HCT116 (cell line): ENCODE measurements around the gene VRTN. TPM values are rescaled to one million over a fixed set of nuclear protein-coding genes. Genes with fewer than 3 reads are reported as not detected.

Experiments
- ATAC-seq: fragments of 200-7000 bp; cut with Tn5 transposase; 2 replicates; pipeline ENCODE4 v1.9.1; 2020; ENCODE audit warnings: mild to moderate bottlenecking, moderate library complexity
- BruUV-seq: library from RNA; stranded (reverse); fragments of 400-500 nt; replicated peaks from 2 replicates; lab custom pipeline; 2021; lab: Mats Ljungman, UMichigan
- CTCF ChIA-PET: fragments of 300-600 bp; sonication (Branson Sonifier 250); formaldehyde crosslinking; loops from one replicate; lab custom pipeline; 2021; ENCODE audit warnings: antibody characterized with exemption; lab: Charles Lee
- POLR2A ChIA-PET: fragments of 300-600, 350-600 bp; sonication (Branson Sonifier 250); formaldehyde crosslinking; loops from one replicate; lab custom pipeline; 2021; ENCODE audit warnings: antibody characterized with exemption; lab: Charles Lee
- RAD21 ChIA-PET, 2 experiments: fragments of 300-600 bp; sonication (Branson Sonifier 250); formaldehyde crosslinking; loops; one replicate each; lab custom pipeline; 2023; ENCODE audit warnings: low total read pairs in 2 of 2; ENCODE audit not compliant: uncharacterized antibody in 2 of 2, unreplicated experiment in 2 of 2, low non-redundant PET in 1 of 2; lab: Charles Lee
- DNase-seq: peaks from one replicate; pipeline ENCODE4 v3.0.0-alpha.2; 2010; ENCODE audit warnings: low read depth, low spot score
- H2AFZ ChIP-seq: fragments of 200-600 bp; shearing (Covaris generic), sonication (generic); 2 replicates; pipeline ENCODE4 v1.6.1; 2017; ENCODE audit warnings: low read depth, mixed run types, mixed read lengths, antibody characterized with exemption, low read length; ENCODE audit not compliant: poor library complexity, severe bottlenecking
- H3K27ac ChIP-seq: 2 replicates; pipeline ENCODE4 v1.5.1; 2012; ENCODE audit warnings: low read depth, low read length
- H3K27me3 ChIP-seq: fragments of 200-600 bp; sonication (generic); 2 replicates; pipeline ENCODE4 v1.6.1; 2016; ENCODE audit warnings: mixed run types, low read length, mixed read lengths; ENCODE audit not compliant: insufficient read depth
- H3K36me3 ChIP-seq, 2 experiments: fragments of 200-500 bp in 1 of 2; fragments of 200-600 bp in 1 of 2; sonication (Bioruptor generic) in 1 of 2; sonication (generic) in 1 of 2; 2 replicates each; pipeline versions ENCODE4 v1.5.1 to v1.6.1; 2014 to 2016; ENCODE audit warnings: low read length in 2 of 2, inconsistent platforms in 1 of 2, mixed read lengths in 1 of 2, mixed run types in 1 of 2; ENCODE audit not compliant: insufficient read depth in 2 of 2, control insufficient read depth in 1 of 2
- H3K4me1 ChIP-seq, 2 experiments: fragments of 200-600 bp in 1 of 2; sonication (generic) in 1 of 2; 2 replicates each; pipeline versions ENCODE4 v1.5.1 to v1.6.1; 2012 to 2017; ENCODE audit warnings: low read length in 2 of 2, inconsistent platforms in 1 of 2, mild to moderate bottlenecking in 1 of 2, mixed read lengths in 1 of 2, mixed run types in 1 of 2, moderate library complexity in 1 of 2; ENCODE audit not compliant: insufficient read depth in 2 of 2, control insufficient read depth in 1 of 2
- H3K4me2 ChIP-seq: fragments of 200-600 bp; sonication (generic); 2 replicates; pipeline ENCODE4 v1.6.1; 2017; ENCODE audit warnings: mixed run types, low read length, mixed read lengths
- H3K4me3 ChIP-seq, 2 experiments: fragments of 200-600 bp in 1 of 2; sonication (generic) in 1 of 2; replicated peaks in 1 of 2; 2 replicates each; pipeline ENCODE4 v1.5.1; 2011 to 2016; ENCODE audit warnings: low read length in 2 of 2, control low read depth in 1 of 2, low read depth in 1 of 2, mild to moderate bottlenecking in 1 of 2, mixed read lengths in 1 of 2, mixed run types in 1 of 2
- H3K79me2 ChIP-seq: fragments of 200-600 bp; sonication (generic); 2 replicates; pipeline ENCODE4 v1.6.1; 2017; ENCODE audit warnings: mild to moderate bottlenecking, mixed run types, low read length, moderate library complexity, mixed read lengths; ENCODE audit not compliant: insufficient read depth
- H3K9ac ChIP-seq: fragments of 200-600 bp; sonication (generic); 2 replicates; pipeline ENCODE4 v1.6.1; 2016; ENCODE audit warnings: low read length, mixed read lengths
- H3K9me2 ChIP-seq: fragments of 200-600 bp; sonication (generic), shearing (Covaris generic); 2 replicates; pipeline ENCODE4 v1.6.1; 2017; ENCODE audit warnings: mixed run types, mild to moderate bottlenecking, moderate library complexity; ENCODE audit not compliant: insufficient read depth
- H3K9me3 ChIP-seq, 2 experiments: fragments of 200-500 bp in 1 of 2; fragments of 200-600 bp in 1 of 2; sonication (Bioruptor generic) in 1 of 2; sonication (generic) in 1 of 2; 2 replicates each; pipeline ENCODE4 v1.6.1; 2014 to 2017; ENCODE audit warnings: low read length in 2 of 2, mixed read lengths in 2 of 2, inconsistent platforms in 1 of 2, low read depth in 1 of 2, mild to moderate bottlenecking in 1 of 2, mixed run types in 1 of 2, moderate library complexity in 1 of 2; ENCODE audit not compliant: control insufficient read depth in 1 of 2, insufficient read depth in 1 of 2
- H4K20me1 ChIP-seq: fragments of 200-600 bp; sonication (generic), shearing (Covaris generic); 2 replicates; pipeline ENCODE4 v1.6.1; 2017; ENCODE audit warnings: mixed run types, mild to moderate bottlenecking, moderate library complexity; ENCODE audit not compliant: insufficient read depth
- CEBPB ChIP-seq: IDR thresholded peaks from 2 replicates; pipeline ENCODE4 v1.6.1; 2012; ENCODE audit warnings: low read depth
- ELF1 ChIP-seq: IDR thresholded peaks from 2 replicates; pipeline ENCODE4 v1.6.1; 2012; ENCODE audit warnings: low read depth, borderline replicate concordance
- EZH2 ChIP-seq: fragments of 200-600 bp; sonication (generic); IDR thresholded peaks from 2 replicates; pipeline ENCODE4 v1.6.1; 2017; ENCODE audit warnings: antibody characterized with exemption, mixed run types
- FOSL1 ChIP-seq: IDR thresholded peaks from 2 replicates; pipeline ENCODE4 v1.6.1; 2012; ENCODE audit warnings: low read depth
- POLR2AphosphoS5 ChIP-seq: IDR thresholded peaks from 2 replicates; pipeline ENCODE4 v1.6.1; 2011; ENCODE audit warnings: mild to moderate bottlenecking, low read depth, low read length, moderate library complexity
- SRF ChIP-seq: IDR thresholded peaks from 2 replicates; pipeline ENCODE4 v1.6.1; 2012; ENCODE audit warnings: low read depth
- TCF7L2 ChIP-seq: IDR thresholded peaks from 2 replicates; pipeline ENCODE4 v1.7.0; 2011; ENCODE audit warnings: borderline replicate concordance, inconsistent platforms; ENCODE audit not compliant: insufficient read depth, insufficient read length; ENCODE audit errors: extremely low read depth
- YY1 ChIP-seq: IDR thresholded peaks from 2 replicates; pipeline ENCODE4 v1.6.1; 2011; ENCODE audit warnings: low read length, low read depth, moderate library complexity, mild to moderate bottlenecking; ENCODE audit not compliant: insufficient replicate concordance; ENCODE audit errors: extremely low read depth
- ZFX ChIP-seq: fragments of 450-650 bp; IDR thresholded peaks from 2 replicates; pipeline ENCODE4 v1.6.1; 2017
- intact Hi-C: fragments of 100-400 bp; cut with micrococcal nuclease; formaldehyde crosslinking; loops from 2 replicates; pipeline ENCODE4 v1.10.0; 2022
- total RNA-seq: library from RNA; stranded (reverse); gene quantifications from one replicate; pipeline ENCODE4 v1.2.1, GENCODE V29; 2021; ENCODE audit not compliant: unreplicated experiment
- TF ChIP-seq, protein P1 (sequence below): IDR thresholded peaks from 2 replicates; pipeline ENCODE4 v1.6.1; 2012
- TF ChIP-seq, protein P2 (sequence below): IDR thresholded peaks from 2 replicates; pipeline ENCODE4 v1.6.1; 2012
- TF ChIP-seq, protein P3 (sequence below), 3 experiments: fragments of 200-600 bp in 1 of 3; sonication (generic) in 1 of 3; IDR thresholded peaks in 2 of 3; conservative IDR thresholded peaks in 1 of 3; 2 replicates each; pipeline ENCODE4 v1.5.1; 2012 to 2017; ENCODE audit warnings: low read depth in 2 of 3, low read length in 2 of 3, antibody characterized with exemption in 1 of 3, borderline replicate concordance in 1 of 3, control low read depth in 1 of 3, mild to moderate bottlenecking in 1 of 3, mixed read lengths in 1 of 3, mixed run types in 1 of 3, moderate library complexity in 1 of 3; ENCODE audit not compliant: insufficient read depth in 1 of 3

VRTN gene
- total RNA-seq, 1 experiment from 2014 or later: 0.10 TPM

DNA sequence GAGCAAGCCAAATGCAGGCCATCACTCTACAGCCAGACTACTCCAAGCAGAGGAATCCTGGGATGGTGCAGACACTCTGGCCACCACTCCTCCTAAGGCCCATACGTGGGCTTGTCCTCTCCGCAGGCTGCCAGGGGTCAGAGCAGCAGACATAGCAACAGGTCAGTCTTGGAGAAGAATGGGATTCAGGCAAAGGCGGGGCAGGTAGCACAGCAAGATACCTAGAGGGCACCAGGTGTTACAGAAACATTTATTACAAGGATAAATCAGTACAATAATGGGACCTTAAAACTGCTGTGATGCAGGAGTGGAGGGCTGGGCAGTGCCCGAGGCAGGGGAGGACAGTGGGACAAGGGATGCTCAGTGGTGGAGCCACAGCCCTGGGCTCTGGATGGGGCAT, 57.4 kb downstream of the VRTN start:
- no peak overlapping the region for H3K4me2 ChIP-seq
- ChIA-PET POLR2A (no interaction called here), RAD21 (no interaction called here)
- H3K4me3 ChIP-seq: no peak overlapping the region
- no TSS peak for BruUV-seq
- TF ChIP-seq, protein P1, sequence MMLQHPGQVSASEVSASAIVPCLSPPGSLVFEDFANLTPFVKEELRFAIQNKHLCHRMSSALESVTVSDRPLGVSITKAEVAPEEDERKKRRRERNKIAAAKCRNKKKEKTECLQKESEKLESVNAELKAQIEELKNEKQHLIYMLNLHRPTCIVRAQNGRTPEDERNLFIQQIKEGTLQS: no peak
- TF ChIP-seq, protein P2, sequence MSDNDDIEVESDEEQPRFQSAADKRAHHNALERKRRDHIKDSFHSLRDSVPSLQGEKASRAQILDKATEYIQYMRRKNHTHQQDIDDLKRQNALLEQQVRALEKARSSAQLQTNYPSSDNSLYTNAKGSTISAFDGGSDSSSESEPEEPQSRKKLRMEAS: no peak
- TF ChIP-seq TCF7L2 (no peak), FOSL1 (no peak), YY1 (no peak), ELF1 (no peak), EZH2 (no peak), ZFX (no peak), CEBPB (no peak), SRF (no peak), POLR2AphosphoS5 (no peak)
- TF ChIP-seq, protein P3, sequence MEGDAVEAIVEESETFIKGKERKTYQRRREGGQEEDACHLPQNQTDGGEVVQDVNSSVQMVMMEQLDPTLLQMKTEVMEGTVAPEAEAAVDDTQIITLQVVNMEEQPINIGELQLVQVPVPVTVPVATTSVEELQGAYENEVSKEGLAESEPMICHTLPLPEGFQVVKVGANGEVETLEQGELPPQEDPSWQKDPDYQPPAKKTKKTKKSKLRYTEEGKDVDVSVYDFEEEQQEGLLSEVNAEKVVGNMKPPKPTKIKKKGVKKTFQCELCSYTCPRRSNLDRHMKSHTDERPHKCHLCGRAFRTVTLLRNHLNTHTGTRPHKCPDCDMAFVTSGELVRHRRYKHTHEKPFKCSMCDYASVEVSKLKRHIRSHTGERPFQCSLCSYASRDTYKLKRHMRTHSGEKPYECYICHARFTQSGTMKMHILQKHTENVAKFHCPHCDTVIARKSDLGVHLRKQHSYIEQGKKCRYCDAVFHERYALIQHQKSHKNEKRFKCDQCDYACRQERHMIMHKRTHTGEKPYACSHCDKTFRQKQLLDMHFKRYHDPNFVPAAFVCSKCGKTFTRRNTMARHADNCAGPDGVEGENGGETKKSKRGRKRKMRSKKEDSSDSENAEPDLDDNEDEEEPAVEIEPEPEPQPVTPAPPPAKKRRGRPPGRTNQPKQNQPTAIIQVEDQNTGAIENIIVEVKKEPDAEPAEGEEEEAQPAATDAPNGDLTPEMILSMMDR (IDR thresholded peaks at IDR 0.05 in 2 of 3, conservative IDR thresholded peaks at IDR 0.05 in 1 of 3; ENCODE audit: borderline replicate concordance in 1 of 3, insufficient read depth in 1 of 3, low read depth in 2 of 3, low read length in 2 of 3): no peak
- TF ChIP-seq, all 23 proteins: peak for 0
- Histone ChIP-seq H3K79me2 (no peaks in the 10 kb centered on the region), H3K9ac (no peak overlapping the region), H2AFZ (no peak overlapping the region), H3K9me3 (no peaks in the 10 kb centered on the region), H3K4me1 (peaks cover 12 to 16% of the 10 kb centered on the region in 2 experiments), H3K27me3 (no peaks in the 10 kb centered on the region), H3K36me3 (no peaks in the 10 kb centered on the region), H4K20me1 (no peaks in the 10 kb centered on the region), H3K9me2 (no peaks in the 10 kb centered on the region), H3K27ac (no peak overlapping the region)
- DNase-seq (no peak), ATAC-seq (no peak)
- intact Hi-C loops: no loop called here
- CTCF ChIA-PET: no interaction called here
